ENCODE data around the gene RFX2. TPM values are rescaled to one million over a fixed set of nuclear protein-coding genes. Genes with fewer than 3 reads are reported as not detected.

RFX2 gene
- total RNA-seq, 1 donor from 2014 or later = 2.4 TPM

- Histone ChIP-seq H3K4me3 (ENCODE audit: low read depth, low read length) (no peak overlapping the region), H3K36me3 (ENCODE audit: control insufficient read depth, insufficient read depth, low read length) (no peaks in the 10 kb centered on the region), H3K27me3 (ENCODE audit: control insufficient read depth, insufficient read depth, low read length) (no peaks in the 10 kb centered on the region)
- FAIRE-seq (no peak), DNase-seq (ENCODE audit: low read depth) (no peak)
- TF ChIP-seq, protein P1, sequence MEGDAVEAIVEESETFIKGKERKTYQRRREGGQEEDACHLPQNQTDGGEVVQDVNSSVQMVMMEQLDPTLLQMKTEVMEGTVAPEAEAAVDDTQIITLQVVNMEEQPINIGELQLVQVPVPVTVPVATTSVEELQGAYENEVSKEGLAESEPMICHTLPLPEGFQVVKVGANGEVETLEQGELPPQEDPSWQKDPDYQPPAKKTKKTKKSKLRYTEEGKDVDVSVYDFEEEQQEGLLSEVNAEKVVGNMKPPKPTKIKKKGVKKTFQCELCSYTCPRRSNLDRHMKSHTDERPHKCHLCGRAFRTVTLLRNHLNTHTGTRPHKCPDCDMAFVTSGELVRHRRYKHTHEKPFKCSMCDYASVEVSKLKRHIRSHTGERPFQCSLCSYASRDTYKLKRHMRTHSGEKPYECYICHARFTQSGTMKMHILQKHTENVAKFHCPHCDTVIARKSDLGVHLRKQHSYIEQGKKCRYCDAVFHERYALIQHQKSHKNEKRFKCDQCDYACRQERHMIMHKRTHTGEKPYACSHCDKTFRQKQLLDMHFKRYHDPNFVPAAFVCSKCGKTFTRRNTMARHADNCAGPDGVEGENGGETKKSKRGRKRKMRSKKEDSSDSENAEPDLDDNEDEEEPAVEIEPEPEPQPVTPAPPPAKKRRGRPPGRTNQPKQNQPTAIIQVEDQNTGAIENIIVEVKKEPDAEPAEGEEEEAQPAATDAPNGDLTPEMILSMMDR (IDR thresholded peaks at IDR 0.05; ENCODE audit: insufficient read depth, low read length, severe bottlenecking) = no peak
Measured at GRCh38 chr19:6067975-6068374, 42.3 kb downstream of the RFX2 start.

- DNase-seq (ENCODE audit: low read depth) (peak; percentile 88), FAIRE-seq (no peak)
- Histone ChIP-seq H3K36me3 (ENCODE audit: control insufficient read depth, insufficient read depth, low read length) (no peaks in the 10 kb centered on the region), H3K27me3 (ENCODE audit: control insufficient read depth, insufficient read depth, low read length) (no peaks in the 10 kb centered on the region), H3K4me3 (ENCODE audit: low read depth, low read length) (no peak overlapping the region)
- TF ChIP-seq, protein P1 (IDR thresholded peaks at IDR 0.05; ENCODE audit: insufficient read depth, low read length, severe bottlenecking) = no peak
Measured at GRCh38 chr19:6066661-6067646, 43.3 kb downstream of the RFX2 start.

- TF ChIP-seq, protein P1 (IDR thresholded peaks at IDR 0.05; ENCODE audit: insufficient read depth, low read length, severe bottlenecking) = no peak
- no peaks in the 10 kb centered on the region for H3K36me3 ChIP-seq (ENCODE audit: control insufficient read depth, insufficient read depth, low read length)
- DNase-seq (ENCODE audit: low read depth) = peak; percentile 56
- no peaks in the 10 kb centered on the region for H3K27me3 ChIP-seq (ENCODE audit: control insufficient read depth, insufficient read depth, low read length)
- H3K4me3 ChIP-seq (ENCODE audit: low read depth, low read length) = no peak overlapping the region
- FAIRE-seq = no peak
Measured at GRCh38 chr19:6065685-6066374, 44.5 kb downstream of the RFX2 start.

DNA sequence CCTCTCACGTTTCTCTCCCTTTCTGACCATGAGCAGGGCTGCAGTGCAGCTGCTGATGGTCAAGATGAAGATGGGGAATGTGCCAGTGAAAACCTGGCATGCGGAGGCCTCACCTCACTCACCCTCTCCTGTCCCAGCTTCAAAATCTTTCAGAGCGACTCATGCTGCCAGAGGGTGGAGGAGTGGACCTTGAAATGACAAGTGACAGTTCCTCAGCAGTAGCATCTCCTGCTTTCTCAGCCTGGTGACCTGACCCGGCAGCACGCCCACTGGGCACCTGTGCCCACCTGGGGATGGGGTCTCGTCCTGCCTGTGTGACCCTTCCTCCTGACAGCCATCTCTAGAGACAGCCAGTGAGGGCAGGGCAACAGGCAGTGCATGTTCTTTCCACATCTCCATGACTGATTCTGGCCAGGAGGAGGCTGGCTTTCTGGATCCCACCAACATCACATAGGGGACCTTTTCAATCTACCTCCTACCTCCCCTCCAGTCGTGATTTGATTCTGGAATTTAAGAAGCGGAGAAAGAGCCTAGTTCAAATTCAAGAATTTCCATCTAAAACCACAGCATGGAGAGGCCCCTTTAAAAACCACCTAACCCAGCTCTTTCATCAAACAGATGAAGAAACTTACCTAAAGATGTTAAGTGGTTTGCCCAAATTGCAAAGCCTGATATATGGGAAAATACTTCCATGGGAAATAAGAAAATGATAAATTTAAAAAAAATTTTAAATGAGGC, 45.8 kb downstream of the RFX2 start:
- FAIRE-seq (no peak), DNase-seq (ENCODE audit: low read depth) (peak; percentile 39)
- no peaks in the 10 kb centered on the region for H3K36me3 ChIP-seq (ENCODE audit: control insufficient read depth, insufficient read depth, low read length)
- H3K4me3 ChIP-seq (ENCODE audit: low read depth, low read length) = no peak overlapping the region
- TF ChIP-seq, protein P1 (IDR thresholded peaks at IDR 0.05; ENCODE audit: insufficient read depth, low read length, severe bottlenecking) = no peak
- no peaks in the 10 kb centered on the region for H3K27me3 ChIP-seq (ENCODE audit: control insufficient read depth, insufficient read depth, low read length)

DNA sequence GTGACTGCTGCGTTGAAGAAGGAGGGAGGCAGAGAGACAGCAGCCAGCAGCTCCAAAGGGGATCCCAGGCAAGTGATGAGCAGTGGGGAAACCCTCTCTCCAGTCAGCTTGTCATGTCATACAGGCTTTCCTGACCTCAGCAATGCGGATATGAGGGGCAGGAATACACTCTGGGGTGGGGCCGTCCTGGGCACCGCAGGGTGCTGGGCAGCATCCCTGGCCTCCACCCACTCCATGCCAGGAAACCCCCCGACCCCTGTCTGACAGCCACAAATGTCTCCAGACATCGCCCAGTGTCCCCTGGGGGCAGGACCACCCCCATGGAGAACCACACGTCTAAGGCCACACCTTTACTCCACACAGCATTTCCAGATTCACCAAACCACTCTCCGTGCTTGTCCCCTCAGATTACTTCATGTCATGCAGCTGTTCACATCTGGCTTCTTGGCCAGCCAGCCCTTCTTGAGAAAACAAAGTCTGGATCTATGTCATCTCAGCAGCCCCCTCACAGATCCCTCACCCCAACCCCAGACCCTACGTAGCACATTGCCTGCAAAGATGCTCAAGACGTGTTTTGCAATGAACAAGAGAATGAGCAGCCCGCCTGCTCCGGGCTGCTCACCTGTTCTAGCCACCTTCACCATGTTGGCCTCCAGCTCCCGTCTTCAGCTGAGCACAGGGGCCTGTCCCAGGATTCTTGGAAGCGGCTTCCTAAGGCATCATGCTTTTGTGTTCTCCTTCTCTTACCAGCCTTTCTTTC, 46.5 kb downstream of the RFX2 start:
- FAIRE-seq (no peak), DNase-seq (ENCODE audit: low read depth) (no peak)
- H3K4me3 ChIP-seq (ENCODE audit: low read depth, low read length) = no peak overlapping the region

More for the DNA sequence above, 46.5 kb downstream of the RFX2 start:
- Histone ChIP-seq H3K36me3 (ENCODE audit: control insufficient read depth, insufficient read depth, low read length) (no peaks in the 10 kb centered on the region), H3K27me3 (ENCODE audit: control insufficient read depth, insufficient read depth, low read length) (no peaks in the 10 kb centered on the region)
- TF ChIP-seq, protein P1 (IDR thresholded peaks at IDR 0.05; ENCODE audit: insufficient read depth, low read length, severe bottlenecking) = no peak

Measured in bronchial epithelial cell (primary cell).